CD4-positive, alpha-beta T cell treated with Interleukin-1 beta for 1 hour (primary cell): ENCODE results near the gene SAMD4A.
A peak's percentile ranks its signal among the peaks of the same experiment; 100 is the strongest.

Experiments
- DNase-seq, 2 donors: peaks; one replicate each; pipeline ENCODE4 v3.0.0-alpha.2; 2020 to 2022

SAMD4A gene

DNA sequence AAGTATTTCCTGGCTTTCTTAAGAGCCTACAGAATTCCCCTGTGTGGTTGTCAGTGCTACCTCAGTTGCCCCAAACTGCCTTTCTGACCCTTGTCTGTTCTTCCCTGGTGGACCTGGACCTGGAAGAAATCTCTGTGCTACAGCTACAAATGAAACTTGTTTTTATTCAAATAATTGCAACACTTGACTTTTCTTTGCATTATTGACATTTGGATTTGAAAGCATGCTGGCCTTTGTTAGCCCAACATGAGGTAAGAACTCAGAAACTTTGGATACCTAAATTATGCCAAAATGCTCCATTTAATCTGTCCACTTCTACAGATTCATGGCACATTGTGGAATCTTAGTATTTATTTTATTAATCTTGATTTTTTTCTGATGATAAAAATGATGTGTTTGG is 142.9 kb downstream of the SAMD4A start:
- DNase-seq: no peak

GRCh38 chr14:54711312-54711711 is 144.4 kb downstream of the SAMD4A start:
- DNase-seq: no peak

- no peak for DNase-seq
Measured at GRCh38 chr14:54711812-54712464, 145.0 kb downstream of the SAMD4A start.

GRCh38 chr14:54712465-54713200 is 145.7 kb downstream of the SAMD4A start:
- no peak for DNase-seq

DNA sequence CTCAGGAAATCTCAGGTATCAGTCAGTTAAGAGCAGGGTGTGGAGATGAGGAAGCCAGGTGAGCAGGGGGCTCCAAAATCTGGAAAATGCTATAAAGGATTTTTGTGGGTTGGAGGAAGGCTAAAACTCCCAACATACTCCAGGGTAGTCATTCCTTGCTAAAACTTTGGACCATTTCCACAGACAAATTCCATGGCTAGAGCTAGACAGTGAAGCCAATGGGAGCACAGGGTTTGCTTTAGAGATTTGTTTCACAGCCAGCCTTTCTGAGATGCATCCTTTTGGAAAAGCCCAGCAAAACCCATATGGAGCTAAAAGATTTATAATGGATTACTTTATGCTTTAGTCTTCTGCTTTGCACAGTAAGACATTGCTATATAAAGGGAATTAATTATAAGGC is 146.5 kb downstream of the SAMD4A start:
- DNase-seq: no peak

- DNase-seq: no peak
Measured at GRCh38 chr14:54715239-54715638, 148.3 kb downstream of the SAMD4A start.

- DNase-seq: no peak
Measured at GRCh38 chr14:54715811-54716210, 148.9 kb downstream of the SAMD4A start.

GRCh38 chr14:54716862-54717261 is 149.9 kb downstream of the SAMD4A start:
- no peak for DNase-seq

GRCh38 chr14:54718046-54718445 is 151.1 kb downstream of the SAMD4A start:
- DNase-seq: no peak

- DNase-seq: no peak
Measured at GRCh38 chr14:54719406-54719805, 152.5 kb downstream of the SAMD4A start.

DNA sequence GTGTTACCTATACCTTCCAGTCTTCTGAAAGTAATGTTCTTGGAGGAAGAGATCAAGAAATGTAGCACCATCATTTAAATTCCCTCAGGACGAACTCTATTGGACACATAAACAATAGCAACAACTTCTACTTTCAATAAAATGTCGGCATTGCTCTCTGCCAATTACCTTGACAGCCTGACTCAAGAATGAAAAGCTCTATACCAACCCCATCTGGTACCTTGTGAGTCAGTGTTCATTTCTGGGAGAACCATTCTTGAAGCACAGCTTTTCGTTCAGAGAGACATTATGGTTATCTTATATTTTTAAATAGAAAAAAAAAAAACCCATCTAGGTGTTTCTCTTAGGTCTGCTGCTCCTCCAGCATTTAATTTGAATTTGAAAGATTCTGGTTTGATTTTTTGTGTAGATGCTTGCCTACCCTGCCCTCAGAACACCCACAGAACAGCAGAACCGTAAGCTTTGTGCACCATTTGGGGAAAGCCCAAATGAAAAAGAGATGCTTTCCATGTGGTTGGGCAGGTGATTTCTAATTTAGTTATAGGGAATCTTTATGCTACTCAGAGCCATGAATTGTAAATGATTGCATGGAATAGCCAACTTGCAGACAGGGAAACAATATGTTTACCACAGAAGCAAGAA is 156.0 kb downstream of the SAMD4A start:
- DNase-seq: peak in 1 of 2 donors; percentile 5

DNA sequence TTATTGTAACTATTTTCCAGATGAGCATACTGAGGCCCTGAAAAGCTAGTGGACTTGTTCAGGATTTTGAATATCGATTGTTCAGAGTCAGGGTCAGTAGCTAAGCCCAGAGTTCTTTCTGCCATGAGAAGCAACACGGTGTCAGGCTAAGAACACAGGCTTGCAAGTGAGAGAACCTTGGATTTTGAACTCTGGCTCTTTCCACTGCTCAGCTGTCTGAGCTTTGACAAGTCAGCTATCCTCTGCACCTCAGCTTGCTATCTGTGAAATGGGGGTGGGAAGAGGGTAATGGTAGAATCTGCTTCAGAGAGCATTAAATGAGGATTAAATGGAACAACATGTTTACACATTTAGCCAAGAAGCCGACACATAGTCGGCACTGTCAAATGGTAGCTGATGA is 157.2 kb downstream of the SAMD4A start:
- no peak for DNase-seq

GRCh38 chr14:54724676-54725325 is 157.9 kb downstream of the SAMD4A start:
- no peak for DNase-seq

GRCh38 chr14:54725998-54726397 is 159.1 kb downstream of the SAMD4A start:
- DNase-seq: no peak

GRCh38 chr14:54727929-54728328 is 161.0 kb downstream of the SAMD4A start:
- no peak for DNase-seq

DNA sequence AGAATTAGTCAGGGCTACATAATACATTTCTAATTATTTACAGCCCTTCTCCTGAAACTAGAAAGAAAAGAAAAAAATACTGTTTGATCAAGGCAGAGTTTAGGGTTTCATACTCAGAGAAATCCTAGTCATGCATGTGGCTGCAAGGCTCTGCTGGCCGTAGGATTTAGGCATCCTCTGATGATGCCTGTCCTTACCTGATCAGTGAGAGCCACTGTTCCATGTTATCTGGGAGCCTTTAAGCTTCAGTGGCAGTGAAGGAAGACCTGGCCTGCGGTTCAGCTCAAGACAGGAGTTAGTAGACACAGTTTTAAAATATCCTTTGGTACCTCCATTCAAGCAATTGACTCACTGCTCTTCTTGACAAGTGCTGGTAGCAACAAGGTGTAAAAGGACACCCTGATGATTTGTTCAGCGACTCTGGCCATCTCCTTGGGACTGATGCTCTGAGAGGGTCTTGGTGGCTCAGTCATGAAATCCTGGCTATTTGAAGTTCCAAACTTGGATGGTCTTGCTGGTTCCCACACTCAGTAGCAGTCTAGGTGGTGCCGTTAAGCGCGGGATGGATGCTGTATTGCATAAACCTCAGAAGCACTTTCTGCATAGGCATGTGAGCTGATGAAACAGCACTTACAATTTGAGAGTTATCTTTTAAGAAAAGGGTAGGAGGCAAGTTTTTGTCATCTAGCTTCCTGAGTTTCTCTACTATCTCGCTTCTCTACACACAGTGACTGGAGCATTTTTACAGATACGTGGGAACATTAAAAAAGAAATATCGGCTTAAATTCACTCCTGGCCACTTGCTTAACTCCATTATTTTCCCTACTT is 162.0 kb downstream of the SAMD4A start:
- DNase-seq: no peak

DNA sequence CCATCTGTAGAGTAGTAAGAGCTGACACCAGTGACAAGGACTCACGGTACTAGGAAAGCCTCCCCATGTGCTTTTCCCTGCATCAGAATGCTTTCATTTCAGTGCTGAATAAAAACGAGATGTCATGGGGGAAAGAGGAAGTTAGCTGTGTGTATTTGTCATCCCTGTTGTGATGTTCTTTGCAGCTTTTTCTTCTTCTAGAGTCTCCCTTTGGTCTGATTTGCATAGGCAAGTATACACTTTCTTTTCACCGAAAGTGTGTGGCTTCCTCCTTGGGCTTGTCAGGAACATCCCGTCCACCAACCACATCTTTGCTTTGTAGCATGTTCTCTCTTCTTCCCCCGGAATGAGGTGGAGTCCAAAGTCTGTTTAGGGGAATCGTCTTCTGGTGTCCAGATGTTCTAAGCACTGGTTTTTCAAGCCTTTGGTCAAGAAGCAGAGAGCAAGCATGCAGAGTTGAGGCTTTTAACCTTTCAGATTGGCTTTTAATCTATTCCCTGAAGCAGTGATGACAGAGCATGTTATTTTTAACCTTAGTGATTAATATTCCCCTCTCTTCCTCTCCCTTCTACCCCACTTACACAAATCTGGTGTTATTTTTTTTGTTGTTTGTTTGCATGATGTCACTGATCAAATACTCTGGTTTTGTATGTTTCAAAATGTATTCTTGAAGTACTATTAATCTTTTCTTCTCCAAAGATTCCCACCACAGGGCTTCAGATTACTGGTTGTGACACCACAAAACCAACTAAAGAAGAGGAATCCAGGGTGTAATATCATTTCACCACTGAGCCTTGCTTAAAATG is 163.4 kb downstream of the SAMD4A start:
- DNase-seq: peak; percentile 3 to 17

DNA sequence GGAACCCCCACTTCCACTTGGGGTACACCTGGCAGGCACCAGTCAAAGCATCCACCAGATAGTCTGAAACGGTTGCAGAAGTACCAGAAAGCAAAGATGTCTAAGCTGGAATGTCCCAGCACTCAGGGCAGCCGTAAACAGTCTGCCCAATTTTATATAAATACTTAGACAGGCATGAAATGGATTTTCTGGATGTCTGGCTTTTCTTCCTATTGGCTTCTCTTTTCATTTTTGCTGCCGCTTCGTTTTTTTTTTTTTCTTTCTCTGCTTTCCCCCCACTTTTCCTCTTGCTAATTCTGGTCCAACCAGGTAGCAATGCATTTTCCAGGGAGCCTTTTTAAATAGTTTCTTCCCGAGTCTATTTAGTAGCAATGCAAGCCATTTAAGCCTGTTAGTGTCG is 168.0 kb downstream of the SAMD4A start:
- DNase-seq: no peak

GRCh38 chr14:54735424-54735823 is 168.5 kb downstream of the SAMD4A start:
- no peak for DNase-seq

DNA sequence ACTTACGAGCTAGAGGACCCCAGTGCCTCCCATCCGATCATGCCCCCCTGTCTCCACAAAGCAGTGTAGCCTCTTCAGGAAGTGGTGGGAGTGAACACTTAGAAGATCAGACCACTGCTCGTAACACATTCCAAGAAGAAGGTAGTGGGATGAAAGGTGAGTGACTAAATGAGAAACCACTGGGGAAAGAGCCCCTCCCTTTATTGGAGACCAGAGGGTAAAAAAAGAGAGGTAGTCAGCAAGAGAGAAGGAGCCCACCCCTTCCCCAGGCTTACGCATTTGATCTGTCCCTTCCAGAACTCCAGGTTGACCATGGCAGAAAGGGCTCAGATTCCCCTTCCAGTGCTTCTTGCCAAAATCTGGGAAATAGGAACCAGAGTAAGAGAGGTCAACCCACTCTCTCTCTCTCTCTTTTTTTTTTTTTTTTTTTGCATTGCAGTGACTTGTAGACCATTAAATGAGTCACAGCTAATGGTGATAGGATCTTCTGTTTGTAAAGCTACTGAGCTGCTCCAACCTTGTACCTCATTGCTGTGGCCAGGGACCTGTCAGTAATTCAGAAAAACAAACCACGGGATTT is 170.3 kb downstream of the SAMD4A start:
- DNase-seq: no peak

DNA sequence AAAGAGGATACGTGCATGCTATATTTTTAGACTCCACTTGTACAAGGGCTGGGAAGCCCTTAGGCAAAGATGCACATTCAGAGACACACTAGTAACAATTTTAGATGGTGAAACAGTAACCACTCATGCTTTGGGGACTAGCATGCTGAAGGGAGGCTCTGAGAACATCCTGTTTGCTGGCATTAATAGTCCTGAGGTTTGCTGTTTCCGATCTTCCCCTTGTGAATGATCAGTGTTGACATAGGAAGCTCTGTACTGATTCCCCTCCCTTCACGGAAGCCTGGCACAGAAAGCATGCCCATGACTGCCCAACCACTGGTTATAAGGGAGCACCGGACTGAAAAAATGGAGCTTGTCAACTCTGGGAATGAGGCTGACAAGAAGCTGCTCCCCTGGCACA is 171.1 kb downstream of the SAMD4A start:
- no peak for DNase-seq
